Lower leg skin (tissue), 4 donors: Measurements from ENCODE around the gene KMT2E. TPM values are rescaled to one million over a fixed set of nuclear protein-coding genes. Genes with fewer than 3 reads are reported as not detected.
"Not testable (repeated sequence)": the region's sequence is repeated elsewhere in the genome, so short reads cannot be mapped to it uniquely, and the experiment has no call there.

ENCODE experiments used
- DNase-seq, 2 donors: peaks; one replicate each; pipeline ENCODE4 v3.0.0-alpha.2; 2019; ENCODE audit warnings: low spot score in 2 of 2
- H3K4me3 ChIP-seq: fragments of 200-600 bp; sonication (generic); 2 replicates; pipeline ENCODE4 v1.5.1; 2017; ENCODE audit warnings: mild to moderate bottlenecking, low read depth; ENCODE audit not compliant: poor library complexity, severe bottlenecking
- POLR2A ChIP-seq, 2 donors: fragments of 450-650 bp; IDR thresholded peaks; one replicate each; pipeline ENCODE4 v1.6.1; 2016 to 2017; ENCODE audit warnings: antibody characterized with exemption in 2 of 2, mild to moderate bottlenecking in 1 of 2, moderate library complexity in 1 of 2
- WGBS, 2 donors: methylation state at CpG; one replicate each; pipeline ENCODE4 v1.1.5; 2018; 5-methylcytosine and 5-hydroxymethylcytosine counted together
- intact Hi-C: fragments of 100-400 bp; cut with DNase I; formaldehyde crosslinking; loops from one replicate; pipeline ENCODE4 v1.15.0; 2023; ENCODE audit warnings: low total_unique reads
- total RNA-seq, 4 donors: library from RNA; depleted of rRNA; stranded (reverse); fragments of >200 nt; gene quantifications; one replicate each; pipeline ENCODE4 v1.1.0, GENCODE V29; 2016
- TF ChIP-seq, protein P1 (sequence below), 3 donors: fragments of 450-650 bp; IDR thresholded peaks; one replicate each; pipeline ENCODE4 v1.5.1; 2016; ENCODE audit warnings: antibody characterized with exemption in 3 of 3, mild to moderate bottlenecking in 3 of 3, moderate library complexity in 2 of 3

KMT2E gene
- total RNA-seq, 4 donors from 2014 or later, result 86.4 to 130 (median 114) TPM

GRCh38 chr7:104973909-104974415, 40.0 kb upstream of the KMT2E start:
- DNase-seq, result no peak
- no peak overlapping the region for H3K4me3 ChIP-seq
- intact Hi-C loops, result no loop called here
- TF ChIP-seq POLR2A (IDR thresholded peaks at IDR 0.05), result no peak
- TF ChIP-seq, protein P1, sequence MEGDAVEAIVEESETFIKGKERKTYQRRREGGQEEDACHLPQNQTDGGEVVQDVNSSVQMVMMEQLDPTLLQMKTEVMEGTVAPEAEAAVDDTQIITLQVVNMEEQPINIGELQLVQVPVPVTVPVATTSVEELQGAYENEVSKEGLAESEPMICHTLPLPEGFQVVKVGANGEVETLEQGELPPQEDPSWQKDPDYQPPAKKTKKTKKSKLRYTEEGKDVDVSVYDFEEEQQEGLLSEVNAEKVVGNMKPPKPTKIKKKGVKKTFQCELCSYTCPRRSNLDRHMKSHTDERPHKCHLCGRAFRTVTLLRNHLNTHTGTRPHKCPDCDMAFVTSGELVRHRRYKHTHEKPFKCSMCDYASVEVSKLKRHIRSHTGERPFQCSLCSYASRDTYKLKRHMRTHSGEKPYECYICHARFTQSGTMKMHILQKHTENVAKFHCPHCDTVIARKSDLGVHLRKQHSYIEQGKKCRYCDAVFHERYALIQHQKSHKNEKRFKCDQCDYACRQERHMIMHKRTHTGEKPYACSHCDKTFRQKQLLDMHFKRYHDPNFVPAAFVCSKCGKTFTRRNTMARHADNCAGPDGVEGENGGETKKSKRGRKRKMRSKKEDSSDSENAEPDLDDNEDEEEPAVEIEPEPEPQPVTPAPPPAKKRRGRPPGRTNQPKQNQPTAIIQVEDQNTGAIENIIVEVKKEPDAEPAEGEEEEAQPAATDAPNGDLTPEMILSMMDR (IDR thresholded peaks at IDR 0.05), result no peak
- 18 to 29% methylated on average over 3 of the region's 3 CpGs for WGBS, 2 donors

DNA sequence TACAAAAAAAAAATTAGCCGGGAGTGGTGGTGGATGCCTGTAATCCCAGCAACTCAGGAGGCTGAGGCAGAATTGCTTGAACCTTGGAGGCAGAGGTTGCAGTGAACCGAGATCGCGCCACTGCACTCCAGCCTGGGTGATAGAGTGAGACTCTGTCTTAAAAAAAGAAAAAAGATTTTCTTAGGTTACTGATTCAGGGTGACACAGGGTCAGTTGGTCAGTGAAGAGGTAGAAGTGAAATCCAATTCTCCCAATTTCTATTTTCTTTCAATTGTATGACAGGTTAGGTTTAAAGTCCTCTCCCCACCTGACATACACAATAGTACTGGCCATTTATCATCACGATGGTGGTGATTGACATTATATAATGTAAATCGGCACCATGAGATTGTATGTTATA, 38.5 kb upstream of the KMT2E start:
- H3K4me3 ChIP-seq, intact Hi-C loops, DNase-seq: not testable (repeated sequence)
- 85 to 89% methylated on average over 6 of the region's 6 CpGs for WGBS, 2 donors

GRCh38 chr7:104976966-104977636, 36.9 kb upstream of the KMT2E start:
- 73 to 75% methylated on average over 3 of the region's 3 CpGs for WGBS, 2 donors
- H3K4me3 ChIP-seq, result no peak overlapping the region
- no peak for DNase-seq
- intact Hi-C loops, result no loop called here
- TF ChIP-seq, protein P1 (IDR thresholded peaks at IDR 0.05), result no peak
- no peak for TF ChIP-seq POLR2A (IDR thresholded peaks at IDR 0.05)

DNA sequence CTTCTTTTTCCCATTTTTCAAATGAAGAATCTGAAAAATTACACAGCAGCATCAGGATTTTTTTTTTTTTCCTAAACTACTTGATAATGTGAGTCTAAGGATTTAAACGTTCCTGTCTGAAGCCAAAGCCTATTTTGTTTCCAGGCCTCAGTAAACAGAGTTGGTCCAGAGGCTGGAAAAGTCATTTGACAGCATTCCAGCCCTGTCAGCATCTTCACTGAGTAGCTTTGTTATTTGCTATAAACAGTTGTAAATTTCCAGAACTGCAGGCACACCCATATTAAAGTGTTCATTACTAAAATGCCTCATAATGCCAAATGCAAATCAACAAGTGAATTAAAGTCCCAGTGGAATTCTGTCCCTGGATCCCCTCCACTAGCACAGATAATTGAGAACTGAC, 35.5 kb upstream of the KMT2E start:
- intact Hi-C loops, result no loop called here
- DNase-seq, result peak in 1 of 2 donors; percentile 88
- WGBS, 2 donors, result 9% methylated on average over 1 of the region's 1 CpG
- H3K4me3 ChIP-seq, result no peak overlapping the region
- no peak for TF ChIP-seq POLR2A (IDR thresholded peaks at IDR 0.05)
- TF ChIP-seq, protein P1 (IDR thresholded peaks at IDR 0.05), result no peak

DNA sequence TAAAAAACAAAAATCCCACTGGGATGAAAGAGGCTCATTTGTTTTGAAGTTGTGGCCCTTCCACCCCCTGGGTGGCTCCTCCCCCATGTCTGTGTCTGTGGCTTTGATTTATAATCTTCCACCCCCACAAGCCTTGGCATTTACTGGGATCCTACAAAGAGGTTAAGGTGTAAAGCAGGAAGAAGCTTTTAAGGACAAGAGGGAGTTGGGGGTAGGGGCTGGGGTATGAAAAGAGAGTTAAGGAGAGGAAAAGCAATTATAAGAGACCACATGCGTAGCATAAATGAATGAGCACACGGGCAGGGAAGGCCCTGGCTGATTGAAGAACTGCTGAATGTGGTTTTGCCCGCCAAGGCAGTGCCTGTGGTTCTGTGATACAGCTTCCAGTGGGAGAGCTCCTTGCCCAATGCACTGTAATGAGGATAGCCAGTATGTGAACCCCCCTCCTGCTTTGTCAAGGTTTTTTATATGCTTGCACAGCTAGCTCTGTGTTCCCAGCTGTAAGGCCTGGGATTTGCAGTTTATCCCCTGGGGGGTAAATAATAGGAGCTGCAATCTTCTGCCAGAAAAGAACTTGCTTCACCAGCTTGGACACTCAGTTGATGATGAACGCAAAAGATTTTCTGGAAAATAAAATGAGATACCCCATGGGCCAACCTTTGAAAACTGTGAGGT, 34.7 kb upstream of the KMT2E start:
- WGBS, 2 donors, result 18 to 32% methylated on average over 4 of the region's 4 CpGs
- no peak for TF ChIP-seq POLR2A (IDR thresholded peaks at IDR 0.05)
- TF ChIP-seq, protein P1 (IDR thresholded peaks at IDR 0.05), result no peak
- intact Hi-C loops, result no loop called here
- no peak overlapping the region for H3K4me3 ChIP-seq
- peak in 1 of 2 donors; percentile 54 for DNase-seq

- TF ChIP-seq, protein P1 (IDR thresholded peaks at IDR 0.05), result no peak
- no peak for TF ChIP-seq POLR2A (IDR thresholded peaks at IDR 0.05)
- H3K4me3 ChIP-seq, result no peak overlapping the region
- DNase-seq, result no peak
- WGBS, 2 donors, result 56 to 60% methylated on average over 5 of the region's 5 CpGs
- intact Hi-C loops, result no loop called here
Observed at GRCh38 chr7:104980440-104980839, 33.6 kb upstream of the KMT2E start.
